ENCODE results near the gene TP53INP2. TPM values are rescaled to one million over a fixed set of nuclear protein-coding genes. Genes with fewer than 3 reads are reported as not detected.

The TP53INP2 gene
- total and polyA plus RNA-seq, 2 experiments from 2014 or later: 8.6 to 10.6 TPM

GRCh38 chr20:34709831-34710567 lies 5.9 kb downstream of the TP53INP2 start:
- Histone ChIP-seq H3K27ac (peak overlapping the region; percentile 86), H3K9me3 (ENCODE audit: low read depth) (no peaks in the 10 kb centered on the region), H3K79me2 (no peaks in the 10 kb centered on the region), H3K9me2 (replicated peaks; ENCODE audit: insufficient read depth) (no peaks in the 10 kb centered on the region), H3K27me3 (no peaks in the 10 kb centered on the region), H3K36me3 (replicated peaks; ENCODE audit: insufficient read depth, low read depth) (no peaks in the 10 kb centered on the region), H3K4me1 (ENCODE audit: insufficient read depth) (peaks cover 17% of the 10 kb centered on the region), H3K4me3 (peak overlapping the region; percentile 87), H2AFZ (peak overlapping the region; percentile 67), H3K4me2 (peak overlapping the region; percentile 92), H4K20me1 (ENCODE audit: insufficient read depth, poor library complexity, severe bottlenecking) (peaks cover 8% of the 10 kb centered on the region)
- peak; percentile 87 for DNase-seq (ENCODE audit: low spot score)
- whole genome bisulfite sequencing (ENCODE audit: low lambda C conversion rate, missing lambda C conversion rate): 6% methylated on average over 59 of the region's 61 CpGs
- TF ChIP-seq CTCF (IDR thresholded peaks at IDR 0.05; ENCODE audit: poor library complexity) (peak; percentile 48), EZH2phosphoT487 (IDR thresholded peaks at IDR 0.05; ENCODE audit: low read depth, severe bottlenecking, unreplicated experiment) (no peak)

- H3K27me3 ChIP-seq: no peaks in the 10 kb centered on the region
- TF ChIP-seq CTCF (IDR thresholded peaks at IDR 0.05; ENCODE audit: poor library complexity) (no peak), EZH2phosphoT487 (IDR thresholded peaks at IDR 0.05; ENCODE audit: low read depth, severe bottlenecking, unreplicated experiment) (no peak), EZH2 (IDR thresholded peaks at IDR 0.05; ENCODE audit: borderline replicate concordance) (no peak)
- no peaks in the 10 kb centered on the region for H3K9me2 ChIP-seq (replicated peaks; ENCODE audit: insufficient read depth)
- H3K9me3 ChIP-seq (ENCODE audit: low read depth): no peaks in the 10 kb centered on the region
- no peaks in the 10 kb centered on the region for H3K79me2 ChIP-seq
- no peak overlapping the region for H3K4me3 ChIP-seq
- H2AFZ ChIP-seq: no peak overlapping the region
- DNase-seq (ENCODE audit: low spot score): no peak
- no peak overlapping the region for H3K27ac ChIP-seq
- peaks cover 8% of the 10 kb centered on the region for H4K20me1 ChIP-seq (ENCODE audit: insufficient read depth, poor library complexity, severe bottlenecking)
- H3K4me2 ChIP-seq: peak overlapping the region; percentile 92
- no peaks in the 10 kb centered on the region for H3K36me3 ChIP-seq (replicated peaks; ENCODE audit: insufficient read depth, low read depth)
- H3K4me1 ChIP-seq (ENCODE audit: insufficient read depth): peaks cover 17% of the 10 kb centered on the region
Observed at GRCh38 chr20:34710568-34710839, 6.4 kb downstream of the TP53INP2 start.

- no peak for DNase-seq (ENCODE audit: low spot score)
- Histone ChIP-seq H3K27me3 (no peaks in the 10 kb centered on the region), H4K20me1 (ENCODE audit: insufficient read depth, poor library complexity, severe bottlenecking) (peaks cover 8% of the 10 kb centered on the region), H3K4me3 (no peak overlapping the region), H3K79me2 (no peaks in the 10 kb centered on the region), H3K4me2 (peak overlapping the region; percentile 92), H3K36me3 (replicated peaks; ENCODE audit: insufficient read depth, low read depth) (no peaks in the 10 kb centered on the region), H3K9me2 (replicated peaks; ENCODE audit: insufficient read depth) (no peaks in the 10 kb centered on the region), H3K4me1 (ENCODE audit: insufficient read depth) (peaks cover 17% of the 10 kb centered on the region), H3K9me3 (ENCODE audit: low read depth) (no peaks in the 10 kb centered on the region), H2AFZ (no peak overlapping the region), H3K27ac (no peak overlapping the region)
- WGBS (ENCODE audit: low lambda C conversion rate, missing lambda C conversion rate): 87% methylated on average over 9 of the region's 9 CpGs
- TF ChIP-seq EZH2phosphoT487 (IDR thresholded peaks at IDR 0.05; ENCODE audit: low read depth, severe bottlenecking, unreplicated experiment) (no peak), EZH2 (IDR thresholded peaks at IDR 0.05; ENCODE audit: borderline replicate concordance) (no peak), CTCF (IDR thresholded peaks at IDR 0.05; ENCODE audit: poor library complexity) (no peak)
Observed at GRCh38 chr20:34710861-34711574, 6.9 kb downstream of the TP53INP2 start.

All from hepatocyte (in vitro differentiated cells).